Measurements from ENCODE around the gene TNFSF8. TPM values are rescaled to one million over a fixed set of nuclear protein-coding genes. Genes with fewer than 3 reads are reported as not detected.

TNFSF8 gene
- total RNA-seq, 2 experiments from 2014 or later = 27.7 to 50.3 TPM

GRCh38 chr9:114896344-114896743 is 34.0 kb downstream of the TNFSF8 start:
- intact Hi-C loops (cut with micrococcal nuclease; ENCODE audit: unreplicated experiment) = no loop called here
- DNase-seq (ENCODE audit: low spot score) = no peak
- H3K27ac ChIP-seq (ENCODE audit: low read depth, low read length, poor library complexity, severe bottlenecking) = no peak overlapping the region
- ChIA-PET POLR2A (interaction anchor here (0.8 to 2.7 kb wide), 7 partner anchors 9 to 508 kb away, joined by 3 to 12 read pairs (median 3); partner anchors contain the start of genes AKNA and TNFSF8), CTCF (ENCODE audit: unreplicated experiment) (interaction anchor here (1.1 to 2.4 kb wide), 2 partner anchors 13 to 25 kb away, joined by 3 to 11 read pairs; no protein-coding TSS in a partner anchor)
- H3K9me3 ChIP-seq (ENCODE audit: low read length) = no peaks in the 10 kb centered on the region; the same call in 1 of the 2 replicates
- no peak overlapping the region for H2AFZ ChIP-seq (ENCODE audit: low read length)
- H3K9me2 ChIP-seq (ENCODE audit: insufficient read depth, low read length) = no peaks in the 10 kb centered on the region
- peaks cover 14% of the 10 kb centered on the region for H3K36me3 ChIP-seq (ENCODE audit: insufficient read depth, low read length)
- H3K4me2 ChIP-seq (ENCODE audit: low read length) = peak overlapping the region; percentile 63
- no peak overlapping the region for H3K4me3 ChIP-seq (ENCODE audit: low read depth, low read length, poor library complexity, severe bottlenecking)
- peaks cover 67% of the 10 kb centered on the region for H3K4me1 ChIP-seq (ENCODE audit: insufficient read depth, low read length, poor library complexity, severe bottlenecking)
- no peaks in the 10 kb centered on the region for H4K20me1 ChIP-seq (ENCODE audit: insufficient read depth, low read length)
- no peak for TF ChIP-seq EZH2phosphoT487 (IDR thresholded peaks at IDR 0.05; ENCODE audit: borderline replicate concordance, low read depth, low read length)
- no peak for TF ChIP-seq CTCF (conservative IDR thresholded peaks at IDR 0.05; ENCODE audit: low read length)
- BruUV-seq (replicated peaks) = no TSS peak
- H3K79me2 ChIP-seq (ENCODE audit: insufficient read depth, low read depth, low read length) = no peaks in the 10 kb centered on the region

- Histone ChIP-seq H3K36me3 (ENCODE audit: insufficient read depth, low read length) (peaks cover 6% of the 10 kb centered on the region), H3K9me3 (ENCODE audit: low read length) (no peaks in the 10 kb centered on the region; the same call in 1 of the 2 replicates), H3K27ac (ENCODE audit: low read depth, low read length, poor library complexity, severe bottlenecking) (peak overlapping the region; percentile 93), H4K20me1 (ENCODE audit: insufficient read depth, low read length) (no peaks in the 10 kb centered on the region), H3K4me2 (ENCODE audit: low read length) (peak overlapping the region; percentile 63), H3K79me2 (ENCODE audit: insufficient read depth, low read depth, low read length) (no peaks in the 10 kb centered on the region), H3K4me3 (ENCODE audit: low read depth, low read length, poor library complexity, severe bottlenecking) (no peak overlapping the region), H2AFZ (ENCODE audit: low read length) (peak overlapping the region; percentile 94; the same call in 1 of the 2 replicates), H3K4me1 (ENCODE audit: insufficient read depth, low read length, poor library complexity, severe bottlenecking) (peaks cover 67% of the 10 kb centered on the region), H3K9me2 (ENCODE audit: insufficient read depth, low read length) (no peaks in the 10 kb centered on the region)
- intact Hi-C loops (cut with micrococcal nuclease; ENCODE audit: unreplicated experiment) = loop anchor here (2.0 kb wide), 1 partner anchor 33 kb away; no protein-coding TSS in a partner anchor
- no peak for DNase-seq (ENCODE audit: low spot score)
- POLR2A ChIA-PET = interaction anchor here (0.7 to 2.7 kb wide), 9 partner anchors 10 to 508 kb away, joined by 3 to 12 read pairs (median 4); partner anchors contain the start of genes AKNA and TNFSF8
- CTCF ChIA-PET (ENCODE audit: unreplicated experiment) = interaction anchor here (1.1 to 2.4 kb wide), 2 partner anchors 14 to 26 kb away, joined by 3 to 11 read pairs; no protein-coding TSS in a partner anchor
- BruUV-seq (replicated peaks) = no TSS peak
- no peak for TF ChIP-seq CTCF (conservative IDR thresholded peaks at IDR 0.05; ENCODE audit: low read length)
Measured at GRCh38 chr9:114895521-114895991, 34.8 kb downstream of the TNFSF8 start.
